GM12878 (cell line): ENCODE measurements around the gene CCDC197. TPM values are rescaled to one million over a fixed set of nuclear protein-coding genes. Genes with fewer than 3 reads are reported as not detected.

Source experiments
- ATAC-seq: fragments of 200-7000 bp; cut with Tn5 transposase; 3 replicates; pipeline ENCODE4 v1.9.1; 2020; ENCODE audit warnings: mild to moderate bottlenecking, moderate library complexity
- BruUV-seq: library from RNA; stranded (reverse); fragments of 400-500 nt; replicated peaks from 2 replicates; lab custom pipeline; 2021; lab: Mats Ljungman, UMichigan
- CTCF ChIA-PET: fragments of 300-600 bp; sonication (Branson Sonifier 250); formaldehyde crosslinking; extraction: SDS; loops from one replicate; lab custom pipeline; 2021; ENCODE audit warnings: inconsistent platforms; lab: Yijun Ruan, JAX
- POLR2A ChIA-PET: fragments of 350-600 bp; formaldehyde crosslinking; extraction: SDS; loops from one replicate; lab custom pipeline; 2021; ENCODE audit warnings: inconsistent platforms; lab: Charles Lee
- RAD21 ChIA-PET: fragments of 300-600 bp; sonication (Branson Sonifier 250); formaldehyde crosslinking; loops from one replicate; lab custom pipeline; 2023; ENCODE audit warnings: antibody characterized with exemption; ENCODE audit not compliant: unreplicated experiment; lab: Charles Lee
- SMC1A ChIA-PET: fragments of 300-600 bp; sonication (Branson Sonifier 250); formaldehyde crosslinking; loops from one replicate; lab custom pipeline; 2023; ENCODE audit not compliant: unreplicated experiment, uncharacterized antibody; lab: Charles Lee
- DNase-seq: peaks from one replicate; pipeline ENCODE4 v3.0.0-alpha.2; 2011; ENCODE audit warnings: low read depth, low spot score
- FAIRE-seq: peaks from 3 replicates; lab custom pipeline; 2011; peaks lifted over from hg19 to GRCh38; lab: Jason Lieb, UNC
- H2AFZ ChIP-seq: 2 replicates; pipeline ENCODE4 v1.6.0; 2011; ENCODE audit warnings: low read depth, low read length, control low read depth; ENCODE audit not compliant: control insufficient read depth
- H3K27ac ChIP-seq: 2 replicates; pipeline ENCODE4 v1.5.1; 2011; ENCODE audit warnings: control low read depth; ENCODE audit not compliant: control insufficient read depth, insufficient read depth
- H3K27me3 ChIP-seq, 2 experiments: replicated peaks in 1 of 2; 2 replicates each; pipeline versions ENCODE4 v1.6.0 to v1.6.1; 2011; ENCODE audit warnings: low read length in 1 of 2; ENCODE audit not compliant: control insufficient read depth in 2 of 2, insufficient read depth in 2 of 2
- H3K36me3 ChIP-seq, 2 experiments: 2 replicates each; pipeline ENCODE4 v1.5.1; 2011; ENCODE audit warnings: low read length in 1 of 2; ENCODE audit not compliant: control insufficient read depth in 2 of 2, insufficient read depth in 2 of 2
- H3K4me1 ChIP-seq: 2 replicates; pipeline ENCODE4 v1.6.1; 2011; ENCODE audit warnings: mild to moderate bottlenecking, low read length, moderate library complexity, mixed read lengths; ENCODE audit not compliant: control insufficient read depth, insufficient read depth
- H3K4me2 ChIP-seq: 2 replicates; pipeline ENCODE4 v1.6.0; 2011; ENCODE audit warnings: control low read depth; ENCODE audit not compliant: control insufficient read depth, insufficient read depth
- H3K4me3 ChIP-seq: fragments of 200-600 bp; sonication (generic); 2 replicates; pipeline ENCODE4 v1.5.1; 2016
- H3K79me2 ChIP-seq: 2 replicates; pipeline ENCODE4 v1.6.0; 2011; ENCODE audit warnings: low read length; ENCODE audit not compliant: control insufficient read depth, insufficient read depth
- H3K9ac ChIP-seq: 2 replicates; pipeline ENCODE4 v1.8.0; 2011; ENCODE audit warnings: low read length, control low read depth, mixed read lengths; ENCODE audit not compliant: control insufficient read depth, insufficient read depth
- H3K9me3 ChIP-seq: replicated peaks from 3 replicates; pipeline ENCODE4 v1.5.1; 2011; ENCODE audit warnings: mild to moderate bottlenecking, low read length; ENCODE audit not compliant: control insufficient read depth, insufficient read depth
- H4K20me1 ChIP-seq: 2 replicates; pipeline ENCODE4 v1.6.0; 2011; ENCODE audit not compliant: control insufficient read depth, insufficient read depth
- BHLHE40 ChIP-seq, 2 experiments: fragments of 450-650 bp in 1 of 2; IDR thresholded peaks; 2 replicates each; pipeline ENCODE4 v1.6.1; 2011 to 2017; ENCODE audit warnings: low read depth in 2 of 2, borderline replicate concordance in 1 of 2, improper control_type of control experiment in 1 of 2, low read length in 1 of 2, mild to moderate bottlenecking in 1 of 2
- CREB1 ChIP-seq: IDR thresholded peaks from 2 replicates; pipeline ENCODE4 v1.6.1; 2012; ENCODE audit warnings: low read depth, mild to moderate bottlenecking, inconsistent platforms
- ESRRA ChIP-seq: IDR thresholded peaks from 2 replicates; pipeline ENCODE4 v1.6.1; 2012; ENCODE audit warnings: mild to moderate bottlenecking, low read length, improper control_type of control experiment
- LARP7 ChIP-seq: fragments of 450-650 bp; IDR thresholded peaks from 2 replicates; pipeline ENCODE4 v1.6.1; 2017; ENCODE audit warnings: mild to moderate bottlenecking
- MEF2A ChIP-seq: IDR thresholded peaks from 2 replicates; pipeline ENCODE4 v1.6.1; 2011; ENCODE audit warnings: low read depth, mild to moderate bottlenecking, low read length, moderate library complexity; ENCODE audit not compliant: insufficient read depth
- NR2F1 ChIP-seq: fragments of 450-650 bp; conservative IDR thresholded peaks from 2 replicates; pipeline ENCODE4 v1.6.1; 2017; ENCODE audit warnings: mild to moderate bottlenecking
- ZNF592 ChIP-seq: fragments of 450-650 bp; IDR thresholded peaks from 2 replicates; pipeline ENCODE4 v1.6.1; 2017; ENCODE audit warnings: mild to moderate bottlenecking, moderate library complexity
- WGBS: methylation state at CpG from one replicate; pipeline ENCODE4 v1.1.6; 2016; ENCODE audit warnings: low lambda C conversion rate; ENCODE audit not compliant: insufficient replicate concordance, insufficient coverage; ENCODE audit errors: missing lambda C conversion rate; 5-methylcytosine and 5-hydroxymethylcytosine counted together
- in situ Hi-C: fragments of 300-500 bp; cut with MboI; formaldehyde crosslinking; loops from 9 replicates; pipeline ENCODE4 v1.14.3; 2018; ENCODE audit warnings: mixed read lengths
- intact Hi-C: fragments of 100-400 bp; cut with micrococcal nuclease; formaldehyde crosslinking; loops from one replicate; pipeline ENCODE4 v1.14.2; 2022; ENCODE audit not compliant: unreplicated experiment
- polyA plus RNA-seq, 11 experiments: library from polyadenylated mRNA; depleted of rRNA in 4 of 11; unstranded in 6 of 11; stranded (reverse) in 5 of 11; fragments of >200 nt; fragmentation: Nextera tagmentation in 4 of 11; fragmentation: Illumina TruSeq in 1 of 11; extraction: Ambion mirVana in 4 of 11; extraction: Trizol in 1 of 11; gene quantifications; 1 replicate in 1 of 11; 2 replicates in 10 of 11; pipeline versions ENCODE4 v1.2.1 to v1.2.3, GENCODE V29; 2011 to 2016; ENCODE audit warnings: inconsistent platforms in 2 of 11, missing spikeins in 2 of 11, low read depth in 1 of 11
- total RNA-seq, 4 experiments: library from RNA; depleted of rRNA in 3 of 4; stranded (reverse); fragments of >200 nt in 3 of 4; fragmentation: Illumina TruSeq in 1 of 4; extraction: Trizol in 1 of 4; gene quantifications; 2 replicates each; pipeline versions ENCODE4 v1.2.1 to v1.2.3, GENCODE V29; 2013 to 2021
- TF ChIP-seq, protein P1 (sequence below): IDR thresholded peaks from 2 replicates; pipeline ENCODE4 v1.6.1; 2012; ENCODE audit warnings: low read depth, low read length, improper control_type of control experiment
- TF ChIP-seq, protein P2 (sequence below): fragments of 450-650 bp; IDR thresholded peaks from 2 replicates; pipeline ENCODE4 v1.6.1; 2016; ENCODE audit warnings: mild to moderate bottlenecking

CCDC197 gene
- total and polyA plus RNA-seq, 10 of the 15 experiments (the other 5 are each of a cell fraction or from before 2014, with no cell fraction given) = 0.12 TPM; not detected in 9

- H3K4me3 ChIP-seq = no peak overlapping the region
- H3K9me3 ChIP-seq = no peaks in the 10 kb centered on the region
- H3K4me1 ChIP-seq = peaks cover 26% of the 10 kb centered on the region
- no peak for DNase-seq
- 62% methylated on average over 7 of the region's 7 CpGs for WGBS
- H4K20me1 ChIP-seq = no peaks in the 10 kb centered on the region
- CTCF ChIA-PET = interaction anchor here (0.6 to 16.9 kb wide), 22 partner anchors 8 to 822 kb away, joined by 3 to 541 read pairs (median 7); partner anchors contain the start of gene ASB2
- H3K9ac ChIP-seq = no peak overlapping the region
- intact Hi-C loops = no loop called here
- in situ Hi-C loops = no loop called here
- SMC1A ChIA-PET = interaction anchor here (0.6 to 7.3 kb wide), 21 partner anchors 8 to 344 kb away, joined by 3 to 180 read pairs (median 6); partner anchors contain the start of gene ASB2
- no peaks in the 10 kb centered on the region for H3K79me2 ChIP-seq
- no peak overlapping the region for H3K27ac ChIP-seq
- no peaks in the 10 kb centered on the region for H3K27me3 ChIP-seq
- no peak overlapping the region for H3K4me2 ChIP-seq
- H2AFZ ChIP-seq = no peak overlapping the region
- RAD21 ChIA-PET = interaction anchor here (0.9 to 9.3 kb wide), 15 partner anchors 9 to 138 kb away, joined by 3 to 344 read pairs (median 21); partner anchors contain the start of genes ASB2 and OTUB2
- H3K36me3 ChIP-seq = no peaks in the 10 kb centered on the region
- ATAC-seq = peak; percentile 10; the same call in 2 of the 3 replicates
- TF ChIP-seq CREB1 (no peak), MEF2A (no peak), ZNF592 (0 out of 2 replicates have a peak, but pooled peaks have one; percentile 5), BHLHE40 (IDR thresholded peaks at IDR 0.05; ENCODE audit: borderline replicate concordance in 1 of 2, low read depth in 2 of 2, low read length in 1 of 2) (peak in 1 of 2 experiments; percentile 40; a peak in 1 of 4 replicates), LARP7 (no peak), ESRRA (peak; percentile 59; the same call in 1 of the 2 replicates), NR2F1 (peak; percentile 21; the same call in 1 of the 2 replicates)
- TF ChIP-seq, protein P1, sequence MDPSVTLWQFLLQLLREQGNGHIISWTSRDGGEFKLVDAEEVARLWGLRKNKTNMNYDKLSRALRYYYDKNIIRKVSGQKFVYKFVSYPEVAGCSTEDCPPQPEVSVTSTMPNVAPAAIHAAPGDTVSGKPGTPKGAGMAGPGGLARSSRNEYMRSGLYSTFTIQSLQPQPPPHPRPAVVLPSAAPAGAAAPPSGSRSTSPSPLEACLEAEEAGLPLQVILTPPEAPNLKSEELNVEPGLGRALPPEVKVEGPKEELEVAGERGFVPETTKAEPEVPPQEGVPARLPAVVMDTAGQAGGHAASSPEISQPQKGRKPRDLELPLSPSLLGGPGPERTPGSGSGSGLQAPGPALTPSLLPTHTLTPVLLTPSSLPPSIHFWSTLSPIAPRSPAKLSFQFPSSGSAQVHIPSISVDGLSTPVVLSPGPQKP = no peak
- TF ChIP-seq, protein P2, sequence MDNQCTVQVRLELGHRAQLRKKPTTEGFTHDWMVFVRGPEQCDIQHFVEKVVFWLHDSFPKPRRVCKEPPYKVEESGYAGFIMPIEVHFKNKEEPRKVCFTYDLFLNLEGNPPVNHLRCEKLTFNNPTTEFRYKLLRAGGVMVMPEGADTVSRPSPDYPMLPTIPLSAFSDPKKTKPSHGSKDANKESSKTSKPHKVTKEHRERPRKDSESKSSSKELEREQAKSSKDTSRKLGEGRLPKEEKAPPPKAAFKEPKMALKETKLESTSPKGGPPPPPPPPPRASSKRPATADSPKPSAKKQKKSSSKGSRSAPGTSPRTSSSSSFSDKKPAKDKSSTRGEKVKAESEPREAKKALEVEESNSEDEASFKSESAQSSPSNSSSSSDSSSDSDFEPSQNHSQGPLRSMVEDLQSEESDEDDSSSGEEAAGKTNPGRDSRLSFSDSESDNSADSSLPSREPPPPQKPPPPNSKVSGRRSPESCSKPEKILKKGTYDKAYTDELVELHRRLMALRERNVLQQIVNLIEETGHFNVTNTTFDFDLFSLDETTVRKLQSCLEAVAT = no peak
- BruUV-seq = no TSS peak
- FAIRE-seq = no peak
- POLR2A ChIA-PET = interaction anchor here (1.0 to 3.4 kb wide), 13 partner anchors 8 to 59 kb away, joined by 3 to 33 read pairs (median 9); no protein-coding TSS in a partner anchor
These were observed 1.8 kb downstream of the CCDC197 start for GRCh38 chr14:93998871-93999403.
